Motor neuron (in vitro differentiated cells): Measurements from ENCODE around the gene ZC3H14. TPM values are rescaled to one million over a fixed set of nuclear protein-coding genes. Genes with fewer than 3 reads are reported as not detected.

Experiments used
- ATAC-seq, 8 experiments: fragments of 200-7000 bp; cut with Tn5 transposase; replicated peaks in 6 of 8; 2 replicates each; pipeline ENCODE4 v1.8.0; 2021; ENCODE audit warnings: mild to moderate bottlenecking in 8 of 8, moderate library complexity in 8 of 8
- H3K27ac ChIP-seq, 2 donors: fragments of 250-450 bp; sonication (Bioruptor Pico); 2 replicates each; pipeline ENCODE4 v1.9.0; 2021; ENCODE audit warnings: antibody characterized with exemption in 2 of 2, mild to moderate bottlenecking in 2 of 2, moderate library complexity in 1 of 2
- H3K4me1 ChIP-seq, 2 donors: fragments of 250-450 bp; sonication (Bioruptor Pico); replicated peaks in 1 of 2; 2 replicates each; pipeline ENCODE4 v1.6.1; 2021; ENCODE audit warnings: antibody characterized with exemption in 2 of 2, mild to moderate bottlenecking in 2 of 2, moderate library complexity in 1 of 2
- H3K4me3 ChIP-seq, 5 donors: fragments of 250-450 bp; sonication (Bioruptor Pico); 2 replicates each; pipeline ENCODE4 v1.9.0; 2021; ENCODE audit warnings: antibody characterized with exemption in 5 of 5, mild to moderate bottlenecking in 5 of 5, moderate library complexity in 4 of 5
- WGBS, 10 experiments: fragments of 450-650 bp; shearing (Covaris generic); methylation state at CpG; one replicate each; pipeline ENCODE4 v1.0.0; 2022; 5-methylcytosine and 5-hydroxymethylcytosine counted together
- in situ Hi-C, 9 experiments: fragments of 400-800 bp; cut with MboI; loops; one replicate each; pipeline ENCODE4 v1.15.0; 2021; ENCODE audit warnings: low sequenced_read_pairs in 9 of 9, low pct_unique_long_range_greater_than_20kb in 2 of 9; ENCODE audit not compliant: unreplicated experiment in 9 of 9
- total RNA-seq, 8 experiments: library from RNA; unstranded; fragments of 300-600 nt; gene quantifications; 2 replicates each; pipeline versions ENCODE4 v1.2.3 to v1.2.4, GENCODE V29; 2022

The ZC3H14 gene
- total RNA-seq, 8 experiments from 2014 or later, result 32.3 to 64.7 (median 48.3) TPM

DNA sequence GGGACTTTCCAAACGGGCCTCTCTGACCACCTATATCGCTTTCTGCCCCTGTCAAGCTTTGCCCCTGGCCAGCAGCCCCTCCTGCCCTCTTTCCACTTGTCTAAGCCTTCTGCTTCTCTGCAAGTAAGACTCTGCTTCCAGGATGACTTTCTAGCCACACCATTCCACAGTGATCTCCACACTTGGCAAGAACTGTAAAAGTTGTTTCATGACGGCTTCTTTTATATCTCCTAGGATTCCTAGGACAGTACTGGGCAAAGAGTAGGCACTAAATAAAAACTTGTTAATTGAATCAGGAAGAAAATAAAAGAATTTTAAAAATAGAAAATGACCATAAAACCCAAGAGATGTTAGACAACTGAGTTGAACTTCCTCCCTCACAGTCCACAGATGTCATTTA, 6.3 kb upstream of the ZC3H14 start:
- H3K4me1 ChIP-seq, result peaks cover 0 to 12% of the 10 kb centered on the region in 2 donors
- H3K27ac ChIP-seq, result no peak overlapping the region
- in situ Hi-C loops, result loop anchor here in 2 of 9 experiments (10.0 to 25.0 kb wide), 2 partner anchors 62 to 544 kb away; partner anchors contain the start of gene GPR65 (in 1 of the 2)
- ATAC-seq, result no peak
- no peak overlapping the region for H3K4me3 ChIP-seq
- WGBS, 10 experiments, result 0 to 100% (median 72%) methylated on average over 1 to 3 of the region's 3 CpGs; no CpG with 5 or more reads in 2 of the 10 experiments

DNA sequence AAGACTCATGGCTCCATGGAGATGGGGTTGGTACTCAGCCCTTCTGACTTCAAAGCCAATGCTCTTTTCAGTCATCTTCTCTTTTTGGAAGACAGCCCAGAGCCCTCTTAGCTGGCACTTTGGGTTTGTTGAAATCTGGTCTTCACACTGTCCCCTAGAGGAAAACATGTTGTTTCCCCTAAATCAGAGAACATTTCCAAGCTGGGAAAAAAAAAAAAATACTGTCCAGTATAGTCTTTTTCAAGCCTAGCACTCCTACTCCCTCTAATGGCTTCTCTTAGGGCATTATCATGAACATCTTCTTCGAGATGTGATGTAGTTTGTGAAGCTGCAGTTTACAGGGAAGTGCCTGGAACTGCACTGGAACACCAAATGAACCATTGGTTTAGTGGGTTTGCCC, 3.0 kb upstream of the ZC3H14 start:
- Histone ChIP-seq H3K27ac (no peak overlapping the region), H3K4me1 (peaks cover 5 to 14% of the 10 kb centered on the region in 2 donors), H3K4me3 (no peak overlapping the region)
- whole genome bisulfite sequencing, 10 experiments, result 0 to 40% (median 13%) methylated on average over 1 of the region's 1 CpG; no CpG with 5 or more reads in 6 of the 10 experiments
- ATAC-seq, result peak in 1 of 8 experiments; percentile 2
- in situ Hi-C loops, result loop anchor here in 2 of 9 experiments (10.0 to 25.0 kb wide), 2 partner anchors 65 to 548 kb away; partner anchors contain the start of gene GPR65 (in 1 of the 2)

DNA sequence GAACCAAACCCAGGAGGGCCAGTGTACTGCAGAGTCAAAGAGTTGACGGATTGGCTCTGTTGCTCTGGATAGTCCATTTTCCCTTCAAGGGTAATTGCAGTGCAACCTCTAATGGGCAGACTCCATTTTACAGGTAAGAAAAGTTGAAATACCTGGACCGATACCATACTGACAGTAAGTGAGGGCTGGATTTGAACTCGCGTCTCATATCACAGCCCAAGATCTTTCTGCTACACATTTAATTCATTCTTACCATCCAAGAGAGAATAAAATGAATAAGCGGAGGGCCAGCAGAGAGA, 356 bp upstream of the ZC3H14 start:
- Histone ChIP-seq H3K4me3 (peak overlapping the region; percentile 69 to 92 (median 84)), H3K27ac (no peak overlapping the region), H3K4me1 (peaks cover 5 to 10% of the 10 kb centered on the region in 2 donors)
- peak in 1 of 8 experiments; percentile 1 for ATAC-seq
- in situ Hi-C loops, result loop anchor here in 1 of 9 experiments (25.0 kb wide), 1 partner anchor 550 kb away; the partner anchor contains the start of gene GPR65
- 0 to 47% (median 24%) methylated on average over 1 to 4 of the region's 5 CpGs; no CpG with 5 or more reads in 4 of the 10 experiments for WGBS, 10 experiments

DNA sequence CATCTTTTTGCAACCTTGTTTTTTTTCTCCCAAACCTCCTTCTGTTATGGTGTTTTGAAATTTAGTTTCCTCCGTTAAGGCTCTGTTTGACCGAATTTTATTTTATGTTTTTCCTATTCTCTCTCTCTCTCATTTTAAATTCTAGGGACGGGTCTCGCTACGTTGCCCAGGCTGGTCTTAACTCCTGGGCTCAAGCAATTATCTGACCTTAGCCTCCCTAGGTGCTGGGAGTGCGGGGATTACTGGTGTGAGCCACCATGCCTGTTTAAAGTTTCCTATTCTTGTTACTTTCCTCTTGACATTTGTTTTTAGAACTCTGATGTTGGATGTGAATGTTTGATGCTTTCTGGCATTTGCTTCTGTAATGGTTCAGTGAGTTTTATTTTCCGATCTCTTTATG, 1.0 kb downstream of the ZC3H14 start:
- H3K4me1 ChIP-seq, result peaks cover 5 to 10% of the 10 kb centered on the region in 2 donors
- peak overlapping the region; percentile 69 to 92 (median 84) for H3K4me3 ChIP-seq
- H3K27ac ChIP-seq, result no peak overlapping the region
- in situ Hi-C loops, result loop anchor here in 1 of 9 experiments (25.0 kb wide), 1 partner anchor 552 kb away; the partner anchor contains the start of gene GPR65
- whole genome bisulfite sequencing, 10 experiments, result 0 to 29% (median 20%) methylated on average over 4 to 7 of the region's 7 CpGs
- ATAC-seq, result no peak

DNA sequence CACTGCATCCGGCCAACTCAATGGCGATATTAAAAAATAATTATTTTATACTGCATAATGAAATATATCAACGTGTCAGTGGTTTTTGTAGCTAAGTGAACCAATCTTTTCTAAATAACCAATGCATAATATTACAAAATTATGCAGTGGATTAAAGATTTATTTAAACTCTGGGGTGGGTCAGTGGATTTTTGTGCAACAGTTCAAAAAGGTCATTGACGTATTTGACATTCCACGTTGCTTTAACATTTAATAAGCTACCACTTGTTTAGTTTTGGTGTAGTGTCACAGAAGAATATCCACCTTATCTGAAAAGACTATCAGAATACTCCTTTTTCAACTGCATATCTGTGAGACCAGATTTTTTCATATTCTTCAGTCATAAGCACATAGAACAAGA, 2.6 kb downstream of the ZC3H14 start:
- Histone ChIP-seq H3K4me1 (peaks cover 5 to 10% of the 10 kb centered on the region in 2 donors), H3K4me3 (no peak overlapping the region), H3K27ac (no peak overlapping the region)
- 76 to 100% (median 94%) methylated on average over 2 to 5 of the region's 5 CpGs; no CpG with 5 or more reads in 1 of the 10 experiments for WGBS, 10 experiments
- in situ Hi-C loops, result loop anchor here in 1 of 9 experiments (25.0 kb wide), 1 partner anchor 553 kb away; the partner anchor contains the start of gene GPR65
- ATAC-seq, result no peak

DNA sequence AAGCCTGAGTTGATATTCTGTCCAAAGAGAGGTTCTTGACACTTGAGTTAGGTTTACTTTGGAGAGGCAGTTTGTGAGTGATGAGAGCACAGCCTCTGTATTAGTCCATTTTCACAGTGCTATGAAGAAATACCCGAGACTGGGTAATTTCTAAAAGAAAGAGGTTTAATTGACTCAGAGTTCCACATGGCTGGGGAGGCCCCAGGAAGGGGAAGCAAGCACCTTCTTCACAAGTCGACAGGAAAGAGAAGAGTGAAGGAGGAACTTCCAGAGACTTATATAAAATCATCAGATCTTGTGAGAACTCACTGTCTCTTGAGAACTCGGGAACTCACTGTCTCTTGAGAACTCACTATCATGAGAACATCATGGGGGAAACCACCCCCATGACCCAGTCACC, 5.4 kb downstream of the ZC3H14 start:
- 60 to 100% (median 83%) methylated on average over 1 to 3 of the region's 3 CpGs; no CpG with 5 or more reads in 1 of the 10 experiments for WGBS, 10 experiments
- Histone ChIP-seq H3K4me1 (peaks cover 5 to 10% of the 10 kb centered on the region in 2 donors), H3K27ac (no peak overlapping the region), H3K4me3 (no peak overlapping the region)
- in situ Hi-C loops, result loop anchor here in 1 of 9 experiments (25.0 kb wide), 1 partner anchor 556 kb away; the partner anchor contains the start of gene GPR65
- ATAC-seq, result no peak

DNA sequence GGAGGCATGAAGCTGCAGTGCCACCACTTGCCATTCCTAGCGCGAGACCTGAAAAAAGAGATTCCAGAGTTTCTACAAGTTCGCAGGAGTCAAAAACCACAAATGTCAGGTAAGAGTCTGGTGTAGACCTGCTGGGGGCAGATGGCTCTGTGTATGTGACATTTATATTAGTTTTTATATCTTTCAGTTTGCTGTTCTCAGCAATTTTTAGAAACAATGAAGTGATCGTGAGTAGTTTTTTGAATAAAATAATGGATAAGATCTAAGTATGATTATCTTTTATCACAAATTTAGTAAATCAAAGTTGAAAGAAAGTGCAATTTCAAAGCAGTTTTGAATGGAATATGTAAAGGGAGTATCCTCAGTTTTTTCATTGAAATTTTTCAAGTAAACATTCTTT, 9.3 kb downstream of the ZC3H14 start:
- WGBS, 10 experiments, result 89 to 100% (median 100%) methylated on average over 1 to 4 of the region's 4 CpGs; no CpG with 5 or more reads in 1 of the 10 experiments
- Histone ChIP-seq H3K4me3 (no peak overlapping the region), H3K4me1 (no peaks in the 10 kb centered on the region), H3K27ac (no peak overlapping the region)
- ATAC-seq, result no peak
- in situ Hi-C loops, result loop anchor here in 1 of 9 experiments (25.0 kb wide), 1 partner anchor 560 kb away; the partner anchor contains the start of gene GPR65

DNA sequence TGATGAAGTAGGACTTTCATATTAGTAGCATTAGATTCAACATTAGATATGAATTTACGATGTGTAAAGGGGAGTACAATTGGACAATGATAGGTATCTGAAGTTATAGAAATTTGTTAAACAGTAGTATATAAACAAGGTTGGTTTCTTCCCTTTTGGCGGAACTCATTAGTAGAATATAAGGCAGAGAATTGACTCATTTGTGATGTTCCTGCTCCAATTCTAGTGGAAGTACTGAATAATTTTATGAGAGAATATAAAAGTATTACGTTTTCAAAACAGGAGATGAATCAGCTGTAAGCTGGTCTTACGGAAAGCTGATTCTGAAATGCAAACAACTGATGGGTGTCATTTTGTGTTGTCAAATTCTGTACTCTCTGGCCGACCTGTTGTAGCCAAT, 13.4 kb downstream of the ZC3H14 start:
- 92 to 100% (median 98%) methylated on average over 2 to 5 of the region's 5 CpGs; no CpG with 5 or more reads in 1 of the 10 experiments for WGBS, 10 experiments
- ATAC-seq, result no peak
- in situ Hi-C loops, result no loop called here
- Histone ChIP-seq H3K4me1 (no peaks in the 10 kb centered on the region), H3K27ac (no peak overlapping the region), H3K4me3 (no peak overlapping the region)

DNA sequence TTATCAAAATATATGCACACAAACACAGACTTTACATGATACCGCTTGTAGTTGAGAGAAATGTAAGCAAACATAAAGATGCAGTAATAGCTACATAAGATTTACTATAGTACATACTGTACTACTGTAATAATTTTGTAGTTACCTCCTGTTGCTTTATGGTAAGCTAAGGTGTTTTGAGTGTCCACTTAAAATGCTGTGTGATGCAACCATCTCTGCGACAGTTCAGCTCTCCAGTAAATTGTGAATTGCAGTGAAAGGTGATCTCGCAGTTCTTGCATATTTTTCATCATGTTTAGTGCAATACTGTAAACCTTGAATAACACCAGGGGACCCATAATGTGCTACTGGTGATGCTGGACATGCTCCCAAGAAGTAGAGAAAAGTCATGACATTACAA, 21.6 kb downstream of the ZC3H14 start:
- Histone ChIP-seq H3K4me3 (no peak overlapping the region), H3K4me1 (no peaks in the 10 kb centered on the region), H3K27ac (no peak overlapping the region)
- ATAC-seq, result no peak
- WGBS, 10 experiments, result 86 to 100% (median 99%) methylated on average over 1 to 3 of the region's 3 CpGs; no CpG with 5 or more reads in 2 of the 10 experiments
- in situ Hi-C loops, result no loop called here

DNA sequence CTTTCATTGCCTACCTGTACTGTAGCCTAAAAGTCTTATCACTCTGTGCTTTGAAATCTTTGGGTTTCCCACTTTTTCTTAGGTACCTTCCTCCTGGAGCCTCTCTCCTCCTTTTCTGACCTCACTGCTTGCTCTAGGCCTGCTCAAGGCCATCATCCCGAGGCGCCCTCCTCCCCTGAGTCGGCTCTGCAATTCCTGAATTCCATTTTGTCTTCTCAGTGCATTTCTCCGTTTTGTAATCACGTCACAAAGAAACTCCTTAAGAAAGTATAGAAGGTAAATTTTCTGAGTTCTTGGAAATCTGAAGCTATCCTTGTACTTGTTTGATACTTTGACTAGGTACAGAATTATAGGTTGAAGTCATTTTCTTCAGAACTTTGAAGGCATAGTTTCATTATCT, 25.2 kb downstream of the ZC3H14 start:
- Histone ChIP-seq H3K4me1 (no peaks in the 10 kb centered on the region), H3K27ac (no peak overlapping the region), H3K4me3 (no peak overlapping the region)
- in situ Hi-C loops, result no loop called here
- 84 to 100% (median 97%) methylated on average over 2 to 5 of the region's 5 CpGs for WGBS, 10 experiments
- ATAC-seq, result no peak

DNA sequence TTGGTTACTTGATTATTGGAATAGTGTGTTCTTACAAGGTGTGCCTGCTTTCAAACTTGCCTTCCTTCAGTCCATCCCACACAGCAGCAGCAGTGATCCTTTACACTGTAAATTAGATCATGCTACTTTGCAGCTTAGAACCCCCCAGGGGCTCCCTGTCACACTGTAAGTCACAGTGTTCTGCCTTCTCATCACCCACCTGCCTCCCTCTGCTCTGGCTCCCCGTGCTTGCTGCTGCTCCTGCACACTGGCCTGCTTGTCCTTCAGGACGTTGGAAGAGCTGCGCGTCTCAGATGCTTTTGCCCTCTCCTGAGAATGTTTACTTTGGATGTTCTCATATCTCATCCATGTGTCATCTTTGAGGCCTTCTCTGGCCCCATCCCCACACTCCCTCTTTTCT, 27.3 kb downstream of the ZC3H14 start:
- 80 to 85% (median 83%) methylated on average over 1 to 4 of the region's 4 CpGs; no CpG with 5 or more reads in 6 of the 10 experiments for WGBS, 10 experiments
- H3K4me3 ChIP-seq, result no peak overlapping the region
- peak in 1 of 8 experiments; percentile 50 for ATAC-seq
- in situ Hi-C loops, result no loop called here
- H3K27ac ChIP-seq, result no peak overlapping the region
- H3K4me1 ChIP-seq, result no peaks in the 10 kb centered on the region

DNA sequence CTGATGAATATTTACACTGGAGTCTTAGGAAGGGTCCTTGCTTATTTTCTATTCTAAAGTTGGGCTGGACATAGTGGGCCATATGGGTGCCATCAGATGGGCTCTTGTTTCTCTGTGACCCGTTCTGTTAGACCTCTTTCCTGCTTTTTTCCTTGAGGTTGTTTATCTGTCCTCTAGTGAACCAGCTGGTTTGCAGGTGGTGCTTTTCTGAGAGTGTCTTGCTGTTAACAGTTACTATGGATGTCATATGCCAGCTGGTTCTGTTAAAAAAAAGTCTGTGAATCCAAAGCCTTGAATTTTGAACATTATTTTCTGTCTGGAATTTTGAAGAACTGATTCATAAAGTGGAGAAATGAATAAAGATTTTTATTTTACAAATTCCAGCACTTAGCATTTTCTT, 29.2 kb downstream of the ZC3H14 start:
- Histone ChIP-seq H3K4me1 (no peaks in the 10 kb centered on the region), H3K27ac (no peak overlapping the region), H3K4me3 (no peak overlapping the region)
- 0 to 100% (median 63%) methylated on average over 1 of the region's 1 CpG; no CpG with 5 or more reads in 3 of the 10 experiments for WGBS, 10 experiments
- no peak for ATAC-seq
- in situ Hi-C loops, result no loop called here

DNA sequence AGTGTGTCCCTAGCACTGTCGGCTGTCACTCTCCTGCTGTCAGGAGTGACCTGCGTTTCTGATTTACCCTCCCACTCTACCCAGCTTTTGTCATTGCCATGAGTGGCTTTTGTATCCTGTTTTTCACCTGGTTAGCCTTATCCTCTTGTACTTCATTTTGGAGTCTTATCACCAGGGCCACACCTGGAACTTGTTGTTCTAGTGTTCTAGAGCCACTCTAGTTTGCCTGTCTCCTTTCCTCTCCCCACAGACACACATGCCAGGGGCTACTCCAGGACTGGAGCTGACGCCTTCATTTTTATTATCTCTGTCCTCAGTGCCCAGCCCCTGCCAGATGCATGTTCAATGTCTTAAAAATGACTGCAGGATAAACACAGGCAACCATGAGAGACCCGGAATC, 34.2 kb downstream of the ZC3H14 start:
- no peaks in the 10 kb centered on the region for H3K4me1 ChIP-seq
- ATAC-seq, result no peak
- WGBS, 10 experiments, result 79 to 100% (median 100%) methylated on average over 1 to 3 of the region's 4 CpGs; no CpG with 5 or more reads in 1 of the 10 experiments
- no peak overlapping the region for H3K4me3 ChIP-seq
- in situ Hi-C loops, result no loop called here
- H3K27ac ChIP-seq, result no peak overlapping the region

DNA sequence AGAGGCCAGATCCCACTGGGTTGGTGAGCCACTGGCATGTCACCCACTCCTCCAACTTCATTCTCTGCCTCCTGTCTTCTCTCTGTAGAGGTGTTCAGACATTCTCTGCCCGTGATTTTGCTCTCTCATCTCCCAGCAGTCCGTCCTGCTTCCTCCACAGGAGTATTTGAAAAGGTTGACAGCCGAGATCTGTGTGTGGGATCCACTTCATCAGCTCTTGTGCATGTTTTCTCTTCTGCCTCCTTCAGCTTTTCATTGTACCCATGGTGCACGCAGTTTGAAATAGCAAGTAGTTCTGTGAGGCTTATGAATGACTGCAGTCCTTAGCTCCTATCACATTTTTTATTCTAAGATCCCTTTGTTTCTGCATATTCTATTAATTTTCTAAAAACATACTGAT, 34.8 kb downstream of the ZC3H14 start:
- ATAC-seq, result no peak
- Histone ChIP-seq H3K27ac (no peak overlapping the region), H3K4me3 (no peak overlapping the region), H3K4me1 (no peaks in the 10 kb centered on the region)
- 80 to 100% (median 98%) methylated on average over 1 to 4 of the region's 4 CpGs; no CpG with 5 or more reads in 2 of the 10 experiments for WGBS, 10 experiments
- in situ Hi-C loops, result no loop called here
